HG02763 (cell line): ENCODE measurements around the gene ST3GAL5.

Source experiments
- ATAC-seq: cut with Tn5 transposase; IDR thresholded peaks from one replicate; pipeline ENCODE4 v1.9.1; 2021; ENCODE audit warnings: mild to moderate bottlenecking, moderate library complexity; ENCODE audit not compliant: unreplicated experiment

Gene ST3GAL5

DNA sequence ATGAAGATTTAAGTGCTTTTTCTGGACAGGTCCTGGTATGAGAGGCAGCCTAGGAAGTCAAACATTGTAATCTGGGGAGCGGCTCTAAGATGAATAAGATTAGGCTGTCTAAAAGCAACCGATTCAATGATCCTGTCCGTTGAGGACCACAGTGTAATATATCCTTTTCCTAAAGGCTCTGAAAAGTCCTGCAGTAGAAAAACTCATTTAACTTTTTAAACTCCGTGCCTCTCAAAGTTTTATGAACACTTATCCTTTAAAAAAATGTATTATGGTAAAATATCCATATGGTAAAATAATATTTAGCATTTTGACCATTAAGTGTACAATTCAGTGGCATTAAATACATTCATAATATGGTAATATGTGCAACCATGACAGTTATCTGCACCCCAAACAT is 95.2 kb downstream of the ST3GAL5 start:
- ATAC-seq: no peak

DNA sequence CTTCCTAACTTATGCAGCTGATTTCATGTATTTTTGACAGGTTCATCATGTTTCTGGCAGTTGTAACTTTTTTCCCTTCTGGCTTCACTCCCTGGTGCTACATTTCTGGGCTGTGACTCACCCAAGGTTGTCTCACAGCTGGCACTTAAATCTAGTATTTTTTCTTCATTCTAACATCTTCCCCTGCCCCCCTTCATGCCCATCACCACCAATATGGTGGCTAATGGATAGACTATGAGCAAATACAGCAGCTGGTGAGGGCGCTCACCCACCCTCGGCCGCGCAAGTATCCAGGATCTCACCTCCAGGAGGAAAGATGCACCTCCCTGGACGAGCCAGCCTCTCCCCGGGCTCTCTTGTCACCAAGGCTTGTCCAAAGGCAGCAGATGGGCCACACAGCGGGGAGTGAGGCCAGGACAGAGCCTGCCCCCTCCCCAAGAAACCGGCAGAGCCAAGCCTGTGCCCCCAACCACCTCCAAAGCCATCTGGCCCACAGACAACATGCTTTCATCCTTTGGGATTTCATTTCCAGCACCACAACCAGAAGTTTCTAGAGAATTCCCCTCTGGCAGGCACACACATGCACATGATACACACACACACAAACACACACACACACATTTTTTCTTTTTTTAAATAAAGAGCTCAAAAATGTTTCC is 95.9 kb downstream of the ST3GAL5 start:
- no peak for ATAC-seq

DNA sequence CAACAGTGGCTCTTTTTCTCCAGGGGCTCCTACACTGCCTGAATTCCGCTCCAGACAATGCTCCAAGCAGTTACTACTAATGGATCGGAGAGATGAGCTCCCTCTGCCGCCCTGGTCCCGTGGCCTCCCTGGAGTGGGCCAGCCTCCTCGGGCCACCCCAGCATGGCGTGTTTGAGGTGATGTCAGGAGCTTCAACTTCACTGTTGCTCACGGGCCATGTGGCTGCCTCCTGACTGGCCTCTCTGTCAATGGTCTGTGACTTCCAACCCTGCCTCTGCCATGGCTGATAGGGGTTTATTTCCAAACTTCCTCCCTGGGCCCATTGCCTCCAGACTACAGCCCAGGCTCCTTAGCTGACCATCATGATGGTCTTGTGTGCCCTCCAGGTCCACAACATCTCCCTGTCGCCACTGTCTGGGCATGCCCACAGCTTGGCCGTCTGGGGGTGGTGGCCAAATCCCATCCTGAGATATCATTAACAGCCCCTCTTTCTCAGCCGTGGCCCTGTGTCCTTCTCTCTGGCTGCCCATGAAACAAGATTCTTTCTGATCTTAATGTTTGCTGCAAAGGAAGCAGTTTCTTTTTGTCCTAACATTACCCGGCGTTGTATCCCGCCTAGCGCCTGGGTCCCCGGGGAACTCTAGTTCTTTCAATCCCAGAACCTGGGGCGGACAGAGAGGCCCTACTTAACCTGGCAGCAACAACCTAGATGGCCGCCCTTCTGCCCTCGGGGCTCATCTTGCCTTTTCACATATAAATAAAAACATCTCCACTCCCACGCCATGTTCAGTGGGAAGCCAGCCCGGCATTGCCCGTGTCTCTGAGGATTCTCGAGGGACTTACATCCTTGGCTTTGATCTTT is 96.9 kb downstream of the ST3GAL5 start:
- no peak for ATAC-seq

- ATAC-seq: no peak
Measured at GRCh38 chr2:85790499-85791188, 98.1 kb downstream of the ST3GAL5 start.

DNA sequence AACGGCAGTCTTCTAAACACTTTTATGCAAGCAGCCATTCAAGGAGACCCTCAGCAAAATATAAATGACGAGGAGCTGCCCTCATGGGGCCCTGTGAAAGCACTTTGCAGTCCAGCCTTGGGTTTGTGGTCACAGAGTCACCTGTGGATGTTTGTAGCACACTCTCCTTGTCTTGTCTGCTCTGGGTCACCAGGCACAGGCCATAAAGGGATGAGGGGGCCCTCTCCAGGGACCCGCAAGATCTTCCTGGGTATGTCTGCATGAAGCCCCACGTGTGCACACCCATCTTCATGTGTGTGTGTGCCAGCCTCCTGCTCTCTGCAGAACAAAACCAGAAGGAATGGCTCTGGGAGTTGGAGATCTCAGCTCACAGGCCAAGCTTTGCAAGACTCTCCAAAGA is 98.8 kb downstream of the ST3GAL5 start:
- no peak for ATAC-seq

- no peak for ATAC-seq
Measured at GRCh38 chr2:85789271-85789670, 99.5 kb downstream of the ST3GAL5 start.

DNA sequence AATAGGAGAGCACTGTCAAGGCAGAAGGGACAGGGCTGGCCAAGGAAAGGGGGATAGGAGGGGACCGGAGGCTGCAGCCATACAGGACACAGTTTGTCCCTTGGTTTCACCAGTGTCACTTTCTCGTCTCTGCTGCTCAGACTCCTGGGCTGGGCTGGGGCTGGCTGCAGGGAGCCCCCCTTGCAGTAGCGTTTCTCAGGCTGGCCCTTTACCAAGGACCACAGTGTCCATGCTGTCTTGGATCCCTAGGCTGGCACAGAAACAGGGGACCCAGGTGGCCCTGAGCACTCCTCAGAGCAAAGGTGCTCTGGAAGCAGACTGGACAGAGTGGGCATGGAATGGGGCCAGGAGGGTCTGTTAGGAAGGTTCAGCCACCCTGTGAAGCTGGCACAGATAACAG is 100.2 kb downstream of the ST3GAL5 start:
- ATAC-seq: no peak

GRCh38 chr2:85787981-85788340 is 100.8 kb downstream of the ST3GAL5 start:
- ATAC-seq: no peak

- ATAC-seq: no peak
Measured at GRCh38 chr2:85787282-85787980, 101.4 kb downstream of the ST3GAL5 start.
